ENCODE measurements around the gene TBATA.

TBATA gene

DNA sequence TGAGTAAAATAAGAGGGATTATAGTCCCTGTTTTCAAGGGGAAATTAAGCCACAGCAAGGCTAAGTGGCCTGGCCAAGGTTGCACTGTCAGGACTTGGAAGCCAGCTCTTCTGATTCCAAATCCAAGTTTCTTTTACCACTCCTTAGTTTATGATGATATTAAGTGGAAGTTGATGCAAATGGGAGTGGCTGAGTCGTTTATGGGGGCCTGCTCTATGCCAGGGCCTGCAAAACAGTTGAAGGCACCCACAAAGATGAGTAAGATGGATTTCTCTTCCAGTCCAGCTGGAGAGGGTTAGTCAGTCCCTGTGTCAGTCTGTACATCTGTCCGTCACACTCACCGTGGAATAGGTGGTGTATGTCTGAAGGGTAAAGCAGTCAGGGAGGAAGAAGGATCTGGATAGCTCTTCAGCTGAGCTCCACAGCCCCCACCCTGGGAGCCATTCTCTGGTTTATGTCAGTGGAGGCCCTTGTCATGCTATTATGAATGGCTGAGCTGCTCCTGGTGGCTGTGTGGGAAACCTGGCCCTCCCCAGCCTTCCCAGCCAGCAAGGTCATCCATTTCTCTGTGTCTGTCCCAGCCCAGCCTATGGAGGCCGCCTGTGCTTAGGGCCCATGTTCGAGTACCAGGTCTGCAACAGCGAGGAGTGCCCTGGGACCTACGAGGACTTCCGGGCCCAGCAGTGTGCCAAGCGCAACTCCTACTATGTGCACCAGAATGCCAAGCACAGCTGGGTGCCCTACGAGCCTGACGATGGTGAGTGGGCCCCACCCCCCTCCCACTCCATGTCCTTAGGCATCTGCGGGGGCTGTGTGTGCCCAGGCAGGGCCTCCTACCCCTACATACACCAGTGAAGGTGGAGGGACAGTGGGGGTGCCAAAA lies 44.5 kb downstream of the TBATA start:
- no peak for DNase-seq

DNA sequence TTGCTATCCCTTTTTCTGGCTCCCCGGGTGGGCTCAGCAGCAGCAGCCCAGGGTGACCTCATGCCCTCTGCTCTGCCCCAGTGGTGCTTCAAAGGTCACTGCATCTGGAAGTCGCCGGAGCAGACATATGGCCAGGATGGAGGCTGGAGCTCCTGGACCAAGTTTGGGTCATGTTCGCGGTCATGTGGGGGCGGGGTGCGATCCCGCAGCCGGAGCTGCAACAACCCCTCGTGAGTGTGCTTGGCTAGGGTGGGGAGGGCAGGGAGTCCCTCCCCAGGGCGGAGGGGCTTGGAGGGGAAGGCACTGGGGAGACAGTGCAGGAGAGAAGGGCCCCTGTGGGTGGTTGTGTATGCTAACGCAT lies 46.4 kb downstream of the TBATA start:
- DNase-seq, result no peak

DNA sequence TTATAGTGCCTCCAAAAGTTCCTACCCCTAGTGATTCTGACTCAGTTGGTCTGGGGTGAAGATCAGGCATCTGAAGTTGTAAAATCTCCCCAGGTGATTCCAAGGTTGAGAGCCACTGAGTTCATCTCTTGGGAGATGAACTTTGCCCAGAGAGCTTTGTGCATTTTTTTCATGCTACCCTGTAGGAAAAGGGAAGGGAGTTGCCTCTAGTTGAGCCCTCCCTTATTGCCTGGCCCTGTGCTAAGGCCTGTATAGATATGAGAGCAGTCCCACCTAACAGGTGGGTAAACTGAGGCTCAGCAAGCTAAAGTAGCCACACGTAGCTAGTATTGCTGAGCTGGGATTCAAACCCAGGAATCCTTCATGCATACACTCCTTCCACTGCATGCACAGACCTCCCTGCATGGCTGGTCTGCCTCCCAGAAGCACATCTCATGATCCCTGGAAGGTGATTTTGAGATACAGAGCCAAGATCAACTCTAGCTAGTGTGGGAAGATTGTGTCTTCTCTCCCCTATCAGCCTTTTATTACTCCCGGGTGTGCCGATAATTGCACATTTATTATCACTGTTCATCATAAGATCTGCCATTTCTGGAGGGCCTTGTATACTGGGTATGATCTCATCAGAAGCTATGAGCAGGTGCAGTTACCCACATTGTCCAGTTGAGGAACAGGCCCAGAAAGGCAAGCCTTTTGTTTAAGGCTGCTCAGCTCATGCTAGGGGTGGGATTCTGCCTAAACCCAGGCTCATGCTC lies 47.0 kb downstream of the TBATA start:
- DNase-seq, result no peak

GRCh38 chr10:70737250-70737649 lies 47.9 kb downstream of the TBATA start:
- no peak for DNase-seq

DNA sequence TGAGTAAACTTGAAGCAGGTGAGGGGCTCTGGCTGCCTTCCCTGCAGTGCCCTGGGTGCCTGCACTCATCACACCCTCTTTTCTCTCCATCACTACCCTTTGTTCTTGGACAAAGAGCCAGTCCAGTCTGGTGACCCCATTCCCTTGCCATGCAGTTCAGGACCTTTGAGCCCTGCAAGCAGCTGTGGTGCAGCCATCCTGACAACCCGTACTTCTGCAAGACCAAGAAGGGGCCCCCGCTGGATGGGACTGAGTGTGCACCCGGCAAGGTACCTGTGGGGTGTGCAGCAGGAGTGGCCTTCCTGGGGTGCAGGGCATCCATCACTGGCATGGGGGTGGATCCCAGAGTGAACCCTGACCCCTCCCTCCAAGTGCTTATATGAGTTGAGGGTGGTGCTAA lies 48.7 kb downstream of the TBATA start:
- no peak for DNase-seq

DNA sequence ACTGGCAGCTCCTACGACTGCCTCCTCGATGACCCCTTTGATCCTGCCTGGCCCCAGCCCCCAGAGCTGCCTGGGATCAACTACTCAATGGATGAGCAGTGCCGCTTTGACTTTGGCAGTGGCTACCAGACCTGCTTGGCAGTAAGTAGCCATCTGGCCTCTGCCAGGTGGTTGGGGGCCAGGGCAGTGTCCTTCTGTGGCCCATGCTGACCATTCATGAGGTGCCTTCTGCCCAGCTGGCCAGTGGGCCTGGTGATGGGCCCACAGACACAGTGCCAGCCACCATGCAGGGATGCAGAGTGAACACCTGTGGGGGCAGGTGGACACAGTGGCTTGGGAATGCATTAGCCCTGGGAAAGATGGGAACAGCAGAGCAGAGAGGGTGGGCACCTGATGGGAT lies 50.0 kb downstream of the TBATA start:
- DNase-seq, result no peak

DNA sequence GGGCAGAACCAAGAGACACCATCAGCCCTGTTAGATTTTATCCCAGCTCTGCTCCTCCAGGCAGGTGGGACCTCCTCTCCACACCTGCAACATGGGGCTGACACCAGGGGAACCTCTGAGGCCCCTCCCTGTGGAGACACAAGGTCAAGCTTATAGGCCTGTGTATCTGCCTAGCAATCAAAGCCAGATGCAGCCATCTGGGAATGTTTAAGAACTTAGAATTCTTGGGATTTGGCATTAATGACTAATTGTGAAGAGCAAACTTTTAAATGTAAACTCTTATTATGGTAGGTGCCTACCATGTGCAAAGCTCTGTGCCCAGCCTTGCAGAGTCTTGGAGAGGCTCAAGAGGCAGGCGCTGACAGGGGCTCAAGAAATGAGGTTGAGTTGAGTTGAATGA lies 52.1 kb downstream of the TBATA start:
- DNase-seq, result no peak

DNA sequence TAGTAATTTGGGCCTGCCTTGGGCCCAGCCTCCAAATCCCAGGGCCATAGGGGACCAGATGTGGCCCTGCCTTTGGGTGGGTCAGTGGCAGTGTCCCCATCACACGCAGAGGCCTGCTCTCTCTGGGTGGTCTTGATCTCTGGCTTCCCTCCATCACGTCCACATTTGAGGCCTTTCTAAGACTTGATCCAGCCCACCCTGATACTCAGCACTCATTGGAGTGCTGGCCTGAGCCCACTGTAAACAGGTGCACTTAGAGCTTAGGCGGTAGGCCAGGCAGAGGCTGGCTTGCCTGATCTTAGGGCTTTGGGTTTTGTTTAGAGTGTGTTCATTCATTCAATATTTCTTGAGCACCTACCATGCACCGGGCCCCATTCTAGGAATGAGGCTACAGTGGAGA lies 52.6 kb downstream of the TBATA start:
- no peak for DNase-seq

DNA sequence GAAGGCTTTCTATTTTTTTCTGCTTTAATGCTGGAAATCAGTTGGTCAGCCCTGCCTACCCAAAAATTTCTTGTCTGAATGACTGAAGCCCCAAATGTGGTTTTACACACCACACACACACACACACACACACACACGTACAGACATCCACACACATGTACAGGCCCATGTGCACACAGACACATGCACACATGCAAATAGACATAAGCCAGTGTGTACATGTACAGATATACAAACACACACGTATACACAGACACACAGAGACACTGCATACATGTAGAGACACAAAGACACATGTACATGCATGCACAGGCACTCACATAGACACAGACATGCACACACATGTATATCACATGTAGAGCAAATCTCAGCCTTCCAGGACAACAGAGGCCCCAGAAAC lies 54.2 kb downstream of the TBATA start:
- no peak for DNase-seq

- no peak for DNase-seq
These were observed 55.3 kb downstream of the TBATA start for GRCh38 chr10:70729763-70730357.

DNA sequence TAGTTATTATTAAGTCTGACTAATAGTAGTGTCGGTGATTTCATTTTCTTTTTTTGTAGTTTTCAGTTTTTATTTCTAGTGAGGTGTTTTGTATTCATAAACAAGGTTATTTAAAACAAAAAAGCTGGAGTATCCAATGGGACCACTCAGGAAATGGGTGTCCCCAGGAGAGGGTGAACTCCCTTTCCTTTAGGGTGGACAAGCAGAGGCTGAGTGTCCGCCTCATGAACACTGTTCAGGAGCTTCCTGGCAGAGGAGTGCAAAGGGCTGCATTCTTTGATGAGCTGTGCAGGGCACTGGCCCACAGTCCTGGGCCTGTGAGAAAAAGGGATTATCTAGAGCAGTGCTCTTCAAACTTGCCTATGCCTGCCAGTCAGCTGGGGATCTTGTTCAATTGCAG lies 56.8 kb downstream of the TBATA start:
- no peak for DNase-seq

DNA sequence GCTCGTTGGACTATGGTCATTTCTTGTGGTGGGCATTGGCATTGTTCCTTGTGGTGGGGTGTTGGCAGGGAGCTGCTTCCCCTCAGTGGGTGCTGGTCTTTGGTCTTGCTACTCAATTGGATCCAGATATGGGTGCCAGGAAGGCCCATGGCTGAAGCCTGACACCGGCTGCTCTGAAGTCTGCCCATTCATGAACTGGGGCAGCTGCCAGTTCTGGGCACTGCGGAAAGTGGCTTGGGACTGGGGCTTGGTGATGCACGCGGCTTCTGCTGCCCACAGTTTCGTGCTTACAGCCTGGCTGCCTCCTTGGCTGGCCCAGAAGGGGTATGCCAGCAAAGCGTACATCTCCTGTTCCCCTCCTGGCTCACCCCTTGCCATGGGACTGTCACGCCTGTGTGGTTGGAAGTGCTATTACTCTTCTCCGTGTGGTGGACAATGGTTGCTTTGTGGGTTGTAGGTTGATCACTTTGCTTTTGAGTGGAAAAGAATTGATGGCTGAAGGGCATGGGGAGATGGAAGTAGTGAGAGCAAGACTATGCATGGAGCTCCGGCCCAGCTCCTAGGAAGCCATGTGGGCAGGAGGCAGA lies 58.2 kb downstream of the TBATA start:
- DNase-seq, result no peak

GRCh38 chr10:70723771-70724170 lies 61.4 kb downstream of the TBATA start:
- DNase-seq, result no peak

- no peak for DNase-seq
These were observed 62.3 kb downstream of the TBATA start for GRCh38 chr10:70722820-70723424.

Measured in SIG-M5 (cell line).